HL-60/S4 treated with phorbol 12-myristate 13-acetate at 8.2 ng/mL for 4 days and 3 days (cell line): ENCODE data around the gene PTPN1.
"Not testable (repeated sequence)": the region's sequence is repeated elsewhere in the genome, so short reads cannot be mapped to it uniquely, and the experiment has no call there.

Experiments
- in situ Hi-C: fragments of 300-500 bp; cut with MboI; formaldehyde crosslinking; loops from 2 replicates; pipeline ENCODE4 v1.15.0; 2022; ENCODE audit warnings: low sequenced_read_pairs

The PTPN1 gene

DNA sequence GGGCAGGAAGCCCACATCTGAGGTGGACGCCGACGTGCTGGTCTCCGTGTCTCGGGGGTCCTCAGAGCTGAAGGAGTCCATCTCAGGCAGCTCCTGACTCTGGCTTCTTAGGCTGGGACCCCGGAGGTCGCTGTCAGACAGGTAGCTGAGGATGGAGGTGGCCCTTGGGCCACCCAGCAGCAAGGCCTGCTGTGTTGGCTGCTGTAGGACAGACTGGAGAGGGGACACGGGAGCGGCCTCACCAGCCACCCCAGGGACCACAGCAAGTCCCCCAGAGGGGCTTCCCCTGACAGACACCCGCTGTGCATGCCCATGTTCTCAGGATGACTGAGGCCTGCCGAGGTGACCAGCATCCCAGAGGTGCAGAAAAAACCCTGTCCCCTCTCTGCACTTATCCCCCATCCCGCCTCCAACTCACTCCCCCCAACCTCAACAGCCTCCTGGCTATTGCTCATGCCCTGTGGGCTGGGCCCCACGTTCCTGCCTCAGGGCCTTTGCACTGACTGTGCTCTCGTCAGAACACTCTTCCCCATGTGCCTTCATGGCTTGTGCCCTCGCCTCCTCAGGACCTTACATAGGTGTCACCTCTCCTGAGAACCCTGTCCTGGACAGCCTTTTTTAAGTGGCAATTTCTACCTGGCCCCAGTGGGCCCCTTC lies 92.4 kb downstream of the PTPN1 start:
- in situ Hi-C loops: no loop called here

DNA sequence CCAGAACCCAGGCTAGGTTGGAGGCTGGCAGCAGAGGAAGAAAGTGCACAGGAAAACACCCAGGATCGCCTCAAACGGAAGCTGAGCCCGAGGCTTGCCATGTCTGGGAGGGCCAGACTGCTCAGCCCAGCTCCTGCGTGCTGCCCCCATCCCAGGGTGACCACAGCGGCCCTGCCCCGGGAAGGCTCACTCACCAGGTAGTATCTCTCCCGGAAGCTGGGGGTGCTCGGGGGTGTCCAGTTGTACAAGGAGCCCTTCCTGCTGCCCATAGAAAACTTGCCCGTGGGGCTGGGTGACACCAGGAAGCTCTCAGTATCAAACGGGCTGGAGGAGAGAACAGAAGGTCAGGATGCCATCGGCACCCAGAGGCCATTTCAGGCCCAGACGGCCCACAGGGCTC lies 94.3 kb downstream of the PTPN1 start:
- in situ Hi-C loops: no loop called here

DNA sequence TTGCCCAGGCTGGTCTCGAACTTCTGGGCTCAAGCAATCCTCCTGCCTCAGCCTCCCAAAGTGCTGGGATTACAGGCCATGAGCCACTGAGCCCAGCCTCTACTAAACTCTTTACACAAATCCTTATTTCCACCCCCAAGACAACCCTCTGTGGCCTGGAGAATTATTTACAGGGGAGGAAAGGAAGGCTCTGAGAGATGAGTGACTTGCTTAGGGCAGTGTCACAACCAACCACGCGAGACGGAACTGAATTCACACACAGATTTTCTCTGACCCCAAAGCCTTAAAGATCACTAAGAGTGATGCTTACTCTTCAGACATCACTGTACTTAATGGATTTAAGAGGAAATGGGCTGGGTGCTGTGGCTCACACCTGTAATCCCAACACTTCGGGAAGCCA lies 95.0 kb downstream of the PTPN1 start:
- in situ Hi-C loops: no loop called here

DNA sequence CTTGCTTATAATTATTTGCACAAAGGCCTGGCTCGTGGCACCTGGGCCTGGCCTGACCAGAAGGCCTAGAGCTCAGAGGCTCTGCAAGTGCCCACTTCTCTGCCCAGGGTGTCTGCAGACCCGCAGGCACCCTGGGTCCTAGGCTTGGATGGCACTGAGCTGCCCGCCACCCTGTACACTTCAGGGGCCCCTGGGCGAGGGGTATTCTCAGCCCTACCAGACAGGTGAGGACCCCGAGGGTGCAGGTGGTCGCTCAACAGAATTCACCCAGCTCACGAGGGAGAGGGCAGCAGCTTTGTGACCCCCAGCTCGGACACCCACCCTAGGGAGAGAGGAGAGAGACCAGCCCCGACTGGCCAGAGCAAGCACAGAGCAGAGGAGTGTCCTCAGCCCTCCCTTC lies 97.3 kb downstream of the PTPN1 start:
- in situ Hi-C loops: no loop called here

DNA sequence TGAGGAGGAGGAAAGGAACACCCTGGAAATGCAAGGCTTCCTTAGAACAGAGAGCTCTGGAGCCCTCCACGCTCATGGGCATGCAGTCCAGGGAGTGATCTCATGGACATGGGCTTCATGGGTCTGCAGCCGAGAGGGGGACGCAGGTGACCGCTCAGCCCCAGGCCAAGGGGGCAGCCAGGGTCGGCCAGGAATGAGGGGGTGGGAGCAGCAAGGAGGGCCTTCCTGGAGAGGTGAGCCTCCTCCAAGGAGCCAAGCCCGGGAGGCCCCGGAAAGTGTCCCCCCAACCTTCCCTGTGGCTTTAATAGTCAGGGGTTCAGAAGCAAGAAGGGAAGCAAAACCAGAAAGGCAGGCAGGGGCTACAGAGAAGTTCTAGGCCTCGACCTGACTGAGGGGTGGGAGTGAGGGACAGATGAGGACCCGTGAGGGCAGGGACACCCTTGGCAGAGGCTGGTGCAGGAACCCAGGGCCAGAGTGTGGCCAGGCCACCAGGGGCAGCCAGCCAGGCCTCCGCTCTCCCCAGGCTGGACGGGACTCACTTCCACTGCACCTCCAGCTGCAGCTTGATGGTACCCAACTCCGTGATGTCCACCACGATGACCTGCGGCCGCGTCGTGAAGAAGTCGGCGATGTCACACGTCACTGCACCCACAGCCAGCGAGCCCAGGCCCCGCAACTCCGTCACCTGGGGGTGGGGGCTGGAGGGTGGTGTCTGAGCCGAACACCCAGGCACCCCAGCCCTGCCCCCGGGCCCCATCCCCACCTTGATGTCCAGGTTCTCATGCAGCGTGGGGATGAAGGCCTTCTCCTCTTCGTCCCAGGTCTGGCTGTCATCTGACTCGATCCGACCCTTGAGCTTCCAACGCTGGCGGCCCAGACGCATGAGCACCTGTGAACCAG lies 97.9 kb downstream of the PTPN1 start:
- in situ Hi-C loops: no loop called here

DNA sequence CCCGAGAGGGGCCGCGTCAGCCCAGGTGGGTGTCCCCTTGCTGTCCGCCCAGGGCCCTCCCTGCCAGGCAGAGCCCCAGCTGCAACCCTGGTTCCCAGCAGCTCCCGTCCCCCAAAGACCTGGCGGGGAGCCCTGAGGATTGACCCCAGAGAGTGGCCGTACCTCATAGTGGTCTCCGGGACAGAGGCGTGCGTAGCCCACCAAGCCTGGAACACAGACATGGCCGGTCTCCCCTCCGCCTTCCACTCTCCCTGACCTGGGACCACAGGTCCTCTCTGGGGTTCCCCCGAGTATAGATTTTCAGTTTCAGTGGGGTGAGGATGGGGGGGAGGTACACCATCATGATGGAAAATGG lies 98.5 kb downstream of the PTPN1 start:
- in situ Hi-C loops: no loop called here

DNA sequence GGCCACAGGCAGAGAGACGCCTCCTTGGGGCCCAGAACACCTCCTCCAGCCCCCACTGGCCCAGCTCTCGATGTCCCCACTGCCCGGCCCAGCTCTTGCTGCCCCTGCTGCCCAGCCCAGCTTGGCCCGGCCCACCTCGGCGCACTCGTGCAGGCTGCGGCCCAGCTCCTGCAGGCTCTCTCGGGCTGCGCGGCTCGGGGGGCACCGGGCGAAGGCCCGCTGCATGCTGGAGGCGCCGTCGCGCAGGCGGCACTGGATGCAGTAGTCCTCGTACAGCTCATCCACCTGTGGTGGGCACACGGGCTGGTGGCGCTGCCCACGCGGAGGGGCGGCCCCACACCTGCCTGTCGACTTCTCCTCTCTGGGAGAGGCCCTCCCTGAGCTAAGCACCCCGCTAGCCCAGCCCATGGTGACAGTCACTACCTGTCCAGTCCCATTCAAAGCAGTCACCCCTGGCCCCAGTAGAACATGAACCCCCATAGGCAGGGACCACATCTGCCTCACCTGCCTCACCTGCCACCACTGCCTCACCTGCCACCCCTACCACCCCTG lies 99.3 kb downstream of the PTPN1 start:
- in situ Hi-C loops: no loop called here

DNA sequence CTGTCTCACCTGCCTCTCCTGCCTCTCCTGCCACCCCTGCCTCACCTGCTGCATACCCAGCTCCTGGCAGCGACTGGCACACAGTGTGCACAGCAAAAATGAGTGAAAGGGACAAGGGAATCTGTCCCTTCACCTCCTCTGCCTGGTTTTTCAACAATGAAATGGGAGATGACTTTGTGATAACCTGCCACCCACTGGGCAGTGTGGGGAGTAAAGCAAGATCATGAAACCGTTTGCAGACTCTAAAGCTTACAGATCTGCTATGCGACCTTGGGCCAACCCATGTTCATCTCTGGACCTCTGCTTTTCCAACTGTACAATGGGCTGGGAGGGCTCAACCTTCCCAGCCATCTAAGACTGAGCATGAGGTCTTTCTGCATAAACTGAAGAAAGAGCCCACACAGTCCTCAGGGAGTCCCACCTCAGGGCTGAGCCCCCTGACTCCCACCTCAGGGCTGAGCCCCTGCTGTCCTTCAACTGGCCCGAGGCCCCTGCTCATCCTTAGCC lies 100.1 kb downstream of the PTPN1 start:
- in situ Hi-C loops: no loop called here

DNA sequence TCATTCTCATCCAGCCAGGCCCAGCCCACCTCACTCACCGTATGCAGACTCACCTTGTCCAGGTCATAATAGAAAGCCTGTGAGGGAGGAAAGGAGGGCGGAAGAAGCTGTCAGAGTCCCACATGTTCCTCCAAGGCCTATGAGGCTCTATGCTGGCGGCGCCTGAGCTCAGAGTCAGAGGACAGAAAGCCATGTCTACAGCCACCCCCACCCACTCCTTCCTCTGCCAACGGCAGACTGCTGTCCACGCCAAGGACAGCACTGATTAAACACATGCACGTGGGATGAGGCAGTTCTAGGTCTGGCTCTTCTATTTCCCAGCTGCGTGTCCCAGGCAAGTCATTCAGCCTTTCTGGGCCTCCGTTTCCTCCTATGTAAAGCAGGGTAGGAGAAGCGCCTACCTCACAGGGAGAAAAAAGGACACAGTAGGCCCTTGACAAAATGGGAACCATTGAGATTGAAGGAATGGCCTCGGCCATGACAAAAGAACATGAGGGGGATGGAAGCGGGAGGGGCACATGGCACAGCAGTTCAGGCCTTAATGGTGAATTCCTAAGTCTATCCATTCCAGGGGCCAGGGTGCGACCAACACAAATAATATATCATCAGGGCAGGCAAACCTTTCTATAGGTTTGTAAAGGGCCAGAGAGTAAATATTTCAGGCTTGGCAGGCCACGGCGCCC lies 101.1 kb downstream of the PTPN1 start:
- in situ Hi-C loops: no loop called here

DNA sequence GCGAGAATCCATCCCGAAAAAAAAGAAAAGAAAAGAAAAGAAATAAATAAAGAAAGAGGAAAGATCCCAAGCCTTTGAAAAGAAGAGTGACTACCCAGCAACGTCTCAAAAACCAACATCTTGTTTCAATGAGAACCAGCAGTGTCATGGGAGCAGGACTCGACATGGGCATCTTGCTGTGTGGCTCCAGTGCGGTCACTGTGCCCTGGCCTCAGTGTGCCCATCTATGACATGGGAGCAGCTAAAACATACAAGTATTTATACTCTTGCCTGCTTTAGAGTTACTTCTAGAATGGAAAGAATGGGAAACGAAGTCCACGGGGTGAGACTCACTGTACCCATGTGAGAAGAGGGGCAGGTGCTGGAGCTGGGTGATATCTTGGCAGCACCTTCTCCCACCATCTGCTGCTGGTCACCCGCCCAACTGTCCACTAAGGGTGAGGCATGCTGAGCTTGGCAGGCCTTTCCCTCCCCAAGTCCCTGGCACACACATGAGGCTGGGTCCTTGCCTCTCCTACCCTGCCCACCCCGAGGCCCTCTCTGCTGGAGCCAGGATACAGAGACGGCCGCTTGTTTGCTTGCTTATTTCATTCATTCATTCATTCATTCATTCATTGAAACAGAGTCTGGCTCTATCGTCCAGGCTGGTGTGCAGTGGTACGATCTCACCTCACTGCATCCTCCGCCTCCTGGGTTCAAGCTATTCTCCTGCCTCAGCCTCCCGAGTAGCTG lies 103.4 kb downstream of the PTPN1 start:
- in situ Hi-C loops: no loop called here

DNA sequence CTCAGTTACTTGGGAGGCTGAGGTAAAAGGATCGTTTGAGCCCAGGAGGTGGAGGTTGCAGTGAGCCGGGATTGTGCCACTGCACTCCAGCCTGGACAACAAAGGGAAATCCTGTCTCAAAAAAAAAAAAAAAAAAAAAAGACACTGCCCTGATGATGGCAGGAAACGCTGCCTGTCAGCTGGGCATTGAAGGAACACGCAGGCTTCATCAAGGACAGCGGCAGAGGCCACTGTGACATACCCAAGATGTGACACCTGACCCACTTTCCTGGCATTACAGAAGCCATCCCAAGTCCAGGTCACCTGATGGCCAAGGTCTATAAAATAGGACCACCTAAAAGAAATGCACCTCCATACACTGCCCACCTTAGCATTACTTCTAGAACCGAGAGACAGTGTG lies 105.2 kb downstream of the PTPN1 start:
- in situ Hi-C loops: no loop called here

DNA sequence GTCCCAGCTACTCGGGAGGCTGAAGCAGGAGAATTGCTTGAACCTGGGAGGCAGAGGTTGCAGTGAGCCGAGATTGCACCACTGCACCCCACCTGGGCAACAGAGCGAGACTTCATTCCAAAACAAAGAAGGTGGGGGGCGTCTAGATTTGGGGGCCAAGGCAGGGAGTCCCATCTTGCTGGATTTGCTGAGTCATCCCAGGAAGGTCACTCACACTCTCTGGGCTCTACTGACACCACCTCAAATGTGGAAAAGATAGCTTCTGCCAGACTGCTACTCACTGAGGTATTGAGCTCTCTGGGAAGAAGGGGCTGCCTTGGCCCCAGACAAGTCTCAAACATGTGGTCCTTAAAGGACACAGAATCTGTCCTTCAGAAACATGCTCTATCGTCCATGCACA lies 106.8 kb downstream of the PTPN1 start:
- in situ Hi-C loops: no loop called here

DNA sequence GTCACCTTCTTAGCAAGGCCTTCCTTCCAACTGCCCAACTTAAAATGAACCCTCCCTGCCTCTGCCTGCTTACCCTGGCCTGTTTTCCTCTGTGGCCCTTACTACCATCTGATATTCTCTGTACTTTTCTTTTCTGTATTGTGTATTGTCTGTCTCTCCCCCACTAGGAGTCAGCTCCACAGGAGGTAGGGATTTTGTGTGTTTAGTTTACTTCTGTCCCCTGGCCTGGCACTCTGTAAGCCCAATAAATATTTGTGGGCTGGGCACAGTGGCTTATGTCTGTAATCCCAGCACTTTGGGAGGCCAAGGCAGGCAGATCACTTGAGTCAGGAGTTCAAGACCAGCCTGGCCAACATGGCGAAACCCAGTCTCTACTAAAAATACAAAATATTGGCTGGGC lies 108.4 kb downstream of the PTPN1 start:
- in situ Hi-C loops: no loop called here

DNA sequence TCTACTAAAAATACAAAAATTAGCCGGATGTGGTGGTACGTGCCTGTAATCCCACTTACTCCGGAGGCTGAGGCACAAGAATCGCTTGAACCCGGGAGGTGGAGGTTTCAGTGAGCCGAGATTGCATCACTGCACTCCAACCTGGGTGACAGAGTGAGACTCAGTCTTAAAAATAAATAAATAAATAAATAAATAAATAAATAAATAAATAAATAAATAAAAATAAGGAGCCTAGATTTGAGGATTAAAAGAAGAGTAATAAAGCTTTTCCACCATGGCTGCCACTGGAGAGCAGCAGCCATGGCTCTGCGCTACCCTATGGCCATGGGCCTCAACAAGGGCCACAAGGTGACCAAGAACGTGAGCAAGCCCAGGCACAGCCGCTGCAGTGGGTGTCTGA lies 110.3 kb downstream of the PTPN1 start:
- in situ Hi-C loops: not testable (repeated sequence)

DNA sequence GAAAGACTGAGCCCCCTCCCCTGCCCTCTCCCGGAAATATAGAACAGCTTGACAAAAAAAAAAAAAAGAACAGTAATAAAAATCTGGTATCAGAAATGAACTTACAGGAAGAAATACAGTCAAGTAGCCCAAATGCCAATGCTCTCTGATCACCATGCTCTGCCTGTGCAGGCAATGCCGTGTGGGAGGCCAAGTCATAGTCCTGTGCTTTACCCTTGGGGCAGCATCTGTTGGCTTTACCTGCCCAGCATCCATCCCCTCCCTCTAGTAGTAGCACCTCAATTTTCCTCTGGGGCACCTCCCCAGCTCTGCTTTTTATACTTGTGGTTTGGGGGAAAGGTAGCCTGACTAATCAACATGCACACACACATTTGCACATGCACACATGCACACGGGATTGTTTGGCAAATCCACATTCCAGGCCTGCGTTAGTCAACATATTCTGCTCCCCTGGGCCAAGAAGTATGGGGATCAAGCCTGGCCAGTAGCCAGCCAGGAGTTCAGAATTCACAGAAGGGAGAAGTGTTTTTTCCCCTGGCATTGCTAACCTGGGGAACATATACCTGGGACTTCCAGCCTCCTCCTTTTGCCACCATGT lies 111.0 kb downstream of the PTPN1 start:
- in situ Hi-C loops: no loop called here

DNA sequence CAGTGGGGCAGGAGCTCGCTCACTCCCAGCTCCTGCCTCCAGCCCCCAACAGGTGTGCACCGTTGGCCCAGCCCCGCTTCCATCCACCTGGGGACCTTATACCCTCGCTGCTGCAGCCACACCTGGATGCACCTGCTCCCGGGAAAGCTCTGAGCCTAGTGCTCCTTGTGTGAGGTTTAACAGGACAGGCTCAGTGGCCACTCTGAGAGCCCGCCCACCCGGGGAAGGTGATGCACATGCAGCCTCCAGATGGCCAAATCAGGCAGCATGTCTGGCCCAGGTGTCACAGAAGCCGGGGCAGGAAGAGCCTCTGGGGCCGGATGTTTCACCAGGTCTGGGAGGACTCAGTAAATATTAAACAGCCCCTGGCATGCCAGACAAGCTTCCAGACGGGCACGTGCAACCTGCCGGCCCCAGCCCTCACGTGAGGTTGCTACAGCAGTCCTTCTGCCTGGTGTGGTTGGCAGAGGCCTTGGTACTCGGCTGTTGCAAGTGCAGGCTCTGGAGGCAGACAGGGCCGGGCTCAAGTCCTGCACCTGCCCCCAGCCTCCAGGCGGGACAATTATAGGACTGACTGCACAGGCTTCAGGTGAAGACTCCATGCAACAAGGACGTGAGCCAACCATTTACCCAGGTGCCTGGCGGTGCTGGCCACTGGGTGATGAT lies 114.3 kb downstream of the PTPN1 start:
- in situ Hi-C loops: no loop called here

DNA sequence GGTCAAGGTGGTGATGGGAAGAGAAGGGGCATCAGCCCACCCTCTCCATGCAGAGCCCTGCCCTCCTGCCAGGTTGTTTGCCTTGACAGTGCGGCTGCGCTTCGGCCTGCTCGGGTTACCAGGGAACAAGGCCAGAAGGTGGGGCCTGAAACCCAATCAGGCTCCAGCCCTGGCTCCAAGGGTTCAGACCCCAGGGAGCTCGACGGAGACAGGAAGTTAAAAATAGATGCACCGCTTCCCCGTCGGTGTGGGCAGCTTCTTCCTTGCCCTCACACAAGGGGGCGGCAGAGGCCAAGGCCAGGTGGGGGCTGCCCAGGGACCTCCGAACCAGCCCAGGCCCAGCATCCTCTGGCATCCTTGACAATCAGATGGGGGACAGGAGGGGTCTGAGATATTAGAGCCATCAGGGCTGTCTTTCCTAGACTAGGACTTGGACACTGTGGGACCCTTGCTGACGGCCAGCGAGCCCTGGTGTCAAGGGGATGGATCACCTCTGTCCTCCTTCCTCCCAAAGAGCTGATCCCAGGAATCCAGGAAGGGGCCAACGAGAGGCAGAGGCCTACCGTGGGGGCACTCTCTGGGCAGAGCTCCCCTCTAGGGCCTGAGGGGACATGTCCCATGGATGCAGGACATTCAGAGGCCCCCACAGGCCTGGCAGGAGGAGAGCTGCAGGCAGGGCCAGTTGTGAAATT lies 115.9 kb downstream of the PTPN1 start:
- in situ Hi-C loops: no loop called here

DNA sequence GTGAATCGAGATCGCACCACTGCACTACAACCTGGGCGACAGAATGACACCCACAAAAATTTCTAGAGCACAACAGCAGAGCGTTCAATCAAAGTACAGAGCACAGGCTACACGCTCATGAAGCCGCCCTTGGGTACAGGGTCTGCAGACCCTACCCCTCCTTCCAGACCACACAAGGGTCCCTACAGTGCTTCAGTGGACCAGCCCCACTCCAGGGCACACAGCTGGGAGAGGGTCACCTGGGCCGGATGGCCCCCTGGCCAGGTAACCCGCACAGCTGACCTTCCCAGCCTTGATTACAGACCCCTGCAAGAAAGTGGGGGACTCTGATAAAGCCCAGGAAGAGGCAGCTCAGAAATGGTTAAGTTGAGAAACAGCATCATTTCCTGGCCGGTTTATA lies 117.6 kb downstream of the PTPN1 start:
- in situ Hi-C loops: no loop called here

DNA sequence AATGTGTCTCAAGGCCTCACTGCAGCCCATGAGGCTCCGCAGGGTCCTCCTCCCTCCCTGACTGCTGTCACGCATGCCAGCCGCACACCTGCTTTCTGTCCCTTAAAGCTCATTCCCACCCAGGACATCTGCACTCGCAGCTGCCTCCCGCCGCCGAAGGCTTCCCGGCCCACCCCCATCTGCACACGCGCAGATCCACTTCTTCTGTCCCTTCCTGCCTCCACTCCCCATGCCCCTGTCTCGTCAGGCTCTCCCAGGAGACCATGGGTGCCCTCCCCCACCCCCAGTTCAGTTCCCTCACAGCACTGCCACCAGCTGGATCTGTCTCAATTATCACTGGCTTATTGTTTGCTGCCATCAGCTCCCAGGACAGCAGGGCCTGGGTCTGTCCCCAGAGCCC lies 118.1 kb downstream of the PTPN1 start:
- in situ Hi-C loops: no loop called here
